Measurements from ENCODE around the gene DNAAF3. TPM values are rescaled to one million over a fixed set of nuclear protein-coding genes. Genes with fewer than 3 reads are reported as not detected.
"Not testable (repeated sequence)": the region's sequence is repeated elsewhere in the genome, so short reads cannot be mapped to it uniquely, and the experiment has no call there.

DNAAF3 gene
- total RNA-seq, 1 experiment from 2014 or later: 4.9 TPM

DNA sequence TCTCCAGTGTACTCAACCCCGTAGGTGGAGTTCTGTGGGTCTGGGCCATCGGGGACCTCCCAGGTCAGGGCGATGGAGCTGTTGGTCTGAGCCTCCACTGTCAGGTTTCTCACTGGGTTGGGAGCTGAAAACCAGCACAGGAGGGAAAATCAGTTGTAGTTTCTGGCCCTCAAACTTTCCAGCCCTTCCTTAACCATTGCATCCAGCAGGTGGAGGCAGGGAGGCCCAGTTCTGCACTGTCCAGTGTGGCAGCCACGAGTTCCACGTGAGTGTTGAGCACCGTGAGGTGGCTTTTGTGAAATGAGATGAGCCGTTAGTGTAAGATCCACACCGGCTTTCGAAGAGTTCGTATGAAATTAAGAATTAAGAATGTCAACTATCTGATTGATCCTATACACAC, 35.8 kb upstream of the DNAAF3 start:
- CTCF ChIA-PET: interaction anchor here (1.0 to 1.2 kb wide), 2 partner anchors 13 to 216 kb away, joined by 3 to 5 read pairs; no protein-coding TSS in a partner anchor
- H3K27me3 Mint-ChIP-seq (ENCODE audit: insufficient read depth, unreplicated experiment); H3K4me3 Mint-ChIP-seq (ENCODE audit: unreplicated experiment); H3K9me3 Mint-ChIP-seq (ENCODE audit: unreplicated experiment); intact Hi-C loops (cut with micrococcal nuclease); H3K36me3 Mint-ChIP-seq (ENCODE audit: insufficient read depth, unreplicated experiment); H3K4me1 Mint-ChIP-seq (ENCODE audit: insufficient read depth, unreplicated experiment); DNase-seq (ENCODE audit: unreplicated experiment); H3K27ac Mint-ChIP-seq (ENCODE audit: low read depth, unreplicated experiment); BruUV-seq (replicated peaks): not testable (repeated sequence)
- POLR2A ChIA-PET: interaction anchor here (0.6 kb wide), 1 partner anchor 85 kb away, joined by 3 read pairs; the partner anchor contains the start of gene PPP1R12C
- TF ChIP-seq, protein P1, sequence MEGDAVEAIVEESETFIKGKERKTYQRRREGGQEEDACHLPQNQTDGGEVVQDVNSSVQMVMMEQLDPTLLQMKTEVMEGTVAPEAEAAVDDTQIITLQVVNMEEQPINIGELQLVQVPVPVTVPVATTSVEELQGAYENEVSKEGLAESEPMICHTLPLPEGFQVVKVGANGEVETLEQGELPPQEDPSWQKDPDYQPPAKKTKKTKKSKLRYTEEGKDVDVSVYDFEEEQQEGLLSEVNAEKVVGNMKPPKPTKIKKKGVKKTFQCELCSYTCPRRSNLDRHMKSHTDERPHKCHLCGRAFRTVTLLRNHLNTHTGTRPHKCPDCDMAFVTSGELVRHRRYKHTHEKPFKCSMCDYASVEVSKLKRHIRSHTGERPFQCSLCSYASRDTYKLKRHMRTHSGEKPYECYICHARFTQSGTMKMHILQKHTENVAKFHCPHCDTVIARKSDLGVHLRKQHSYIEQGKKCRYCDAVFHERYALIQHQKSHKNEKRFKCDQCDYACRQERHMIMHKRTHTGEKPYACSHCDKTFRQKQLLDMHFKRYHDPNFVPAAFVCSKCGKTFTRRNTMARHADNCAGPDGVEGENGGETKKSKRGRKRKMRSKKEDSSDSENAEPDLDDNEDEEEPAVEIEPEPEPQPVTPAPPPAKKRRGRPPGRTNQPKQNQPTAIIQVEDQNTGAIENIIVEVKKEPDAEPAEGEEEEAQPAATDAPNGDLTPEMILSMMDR (IDR thresholded peaks at IDR 0.05; ENCODE audit: unreplicated experiment): peak; percentile 13

GRCh38 chr19:55199620-55200204, 33.3 kb upstream of the DNAAF3 start:
- ChIA-PET CTCF (no interaction called here), POLR2A (interaction anchor here (1.5 to 2.5 kb wide), 3 partner anchors 7 to 15 kb away, joined by 12 to 16 read pairs (median 13); no protein-coding TSS in a partner anchor)
- intact Hi-C loops (cut with micrococcal nuclease): no loop called here
- DNase-seq (ENCODE audit: unreplicated experiment): no peak
- H3K27ac Mint-ChIP-seq (ENCODE audit: low read depth, unreplicated experiment): no peak overlapping the region
- TF ChIP-seq, protein P1 (IDR thresholded peaks at IDR 0.05; ENCODE audit: unreplicated experiment): no peak
- no peaks in the 10 kb centered on the region for H3K36me3 Mint-ChIP-seq (ENCODE audit: insufficient read depth, unreplicated experiment)
- no peaks in the 10 kb centered on the region for H3K27me3 Mint-ChIP-seq (ENCODE audit: insufficient read depth, unreplicated experiment)
- no peaks in the 10 kb centered on the region for H3K4me1 Mint-ChIP-seq (ENCODE audit: insufficient read depth, unreplicated experiment)
- no peak overlapping the region for H3K4me3 Mint-ChIP-seq (ENCODE audit: unreplicated experiment)
- H3K9me3 Mint-ChIP-seq (ENCODE audit: unreplicated experiment): no peaks in the 10 kb centered on the region
- no TSS peak for BruUV-seq (replicated peaks)

GRCh38 chr19:55198651-55199050, 32.2 kb upstream of the DNAAF3 start:
- Mint-ChIP-seq H3K36me3 (ENCODE audit: insufficient read depth, unreplicated experiment) (no peaks in the 10 kb centered on the region), H3K27me3 (ENCODE audit: insufficient read depth, unreplicated experiment) (no peaks in the 10 kb centered on the region), H3K9me3 (ENCODE audit: unreplicated experiment) (no peaks in the 10 kb centered on the region), H3K4me1 (ENCODE audit: insufficient read depth, unreplicated experiment) (no peaks in the 10 kb centered on the region), H3K4me3 (ENCODE audit: unreplicated experiment) (no peak overlapping the region), H3K27ac (ENCODE audit: low read depth, unreplicated experiment) (no peak overlapping the region)
- ChIA-PET CTCF (interaction anchor here (1.2 to 1.3 kb wide), 2 partner anchors 11 to 39 kb away, joined by 3 read pairs; partner anchors contain the start of gene PTPRH), POLR2A (interaction anchor here (0.6 to 2.5 kb wide), 5 partner anchors 8 to 61 kb away, joined by 5 to 16 read pairs (median 12); partner anchors contain the start of gene PPP6R1)
- TF ChIP-seq, protein P1 (IDR thresholded peaks at IDR 0.05; ENCODE audit: unreplicated experiment): no peak
- no TSS peak for BruUV-seq (replicated peaks)
- intact Hi-C loops (cut with micrococcal nuclease): no loop called here
- DNase-seq (ENCODE audit: unreplicated experiment): no peak

DNA sequence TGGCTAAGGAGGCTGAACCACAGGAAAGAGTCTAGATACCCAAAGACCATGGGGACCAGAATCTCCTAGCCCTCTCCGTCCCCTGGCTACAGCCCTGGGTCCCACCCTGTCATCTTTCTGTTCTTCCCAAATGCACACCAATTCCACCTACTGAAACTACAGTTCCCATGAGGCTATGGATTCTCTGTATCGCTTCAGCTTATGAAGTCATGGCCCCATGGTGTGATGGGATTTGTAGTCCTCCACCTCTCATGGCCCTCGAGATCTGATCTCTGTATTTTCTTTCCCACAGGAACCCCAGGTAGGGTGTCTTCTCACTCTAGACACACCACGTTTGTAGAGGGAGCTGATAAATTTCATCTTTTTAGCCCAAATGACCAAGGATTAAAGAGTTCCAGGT, 31.1 kb upstream of the DNAAF3 start:
- H3K4me3 Mint-ChIP-seq (ENCODE audit: unreplicated experiment): no peak overlapping the region
- BruUV-seq (replicated peaks): no TSS peak
- CTCF ChIA-PET: interaction anchor here (0.6 to 1.2 kb wide), 3 partner anchors 30 to 38 kb away, joined by 3 to 5 read pairs (median 3); no protein-coding TSS in a partner anchor
- H3K36me3 Mint-ChIP-seq (ENCODE audit: insufficient read depth, unreplicated experiment): no peaks in the 10 kb centered on the region
- no peaks in the 10 kb centered on the region for H3K27me3 Mint-ChIP-seq (ENCODE audit: insufficient read depth, unreplicated experiment)
- no peaks in the 10 kb centered on the region for H3K4me1 Mint-ChIP-seq (ENCODE audit: insufficient read depth, unreplicated experiment)
- intact Hi-C loops (cut with micrococcal nuclease): no loop called here
- H3K9me3 Mint-ChIP-seq (ENCODE audit: unreplicated experiment): no peaks in the 10 kb centered on the region
- DNase-seq (ENCODE audit: unreplicated experiment): no peak
- H3K27ac Mint-ChIP-seq (ENCODE audit: low read depth, unreplicated experiment): no peak overlapping the region
- POLR2A ChIA-PET: interaction anchor here (0.9 to 2.5 kb wide), 2 partner anchors 9 to 62 kb away, joined by 5 to 12 read pairs; partner anchors contain the start of gene PPP6R1
- TF ChIP-seq, protein P1 (IDR thresholded peaks at IDR 0.05; ENCODE audit: unreplicated experiment): no peak

Data from MCF 10A (cell line).